Measurements from ENCODE around the gene TMPRSS9.

DNA sequence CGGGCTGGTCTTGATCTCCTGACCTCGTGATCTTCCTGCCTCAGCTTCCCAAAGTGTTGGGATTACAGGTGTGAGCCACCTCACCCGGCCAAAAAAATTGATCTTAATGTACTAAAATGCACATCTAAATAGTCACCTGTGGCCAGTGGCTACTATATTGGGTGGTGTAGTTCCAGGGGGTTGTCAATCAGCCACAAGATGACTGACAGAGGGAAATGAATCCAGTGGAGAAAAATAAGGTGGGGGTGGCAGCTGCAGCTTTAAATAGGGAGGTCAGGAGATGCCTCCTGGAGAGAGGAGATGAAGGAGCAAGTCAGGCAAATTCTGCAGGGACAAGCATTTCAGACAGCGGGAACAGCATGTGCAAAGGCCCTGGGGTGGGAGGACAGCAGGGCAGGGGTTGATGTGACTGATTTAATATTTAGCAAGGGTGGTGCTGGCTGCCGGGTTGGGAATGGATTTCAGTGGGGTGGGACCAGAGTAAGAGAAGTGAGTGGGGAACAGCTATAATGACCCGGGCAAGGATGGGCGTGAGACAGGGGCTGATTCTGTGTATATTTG lies 49.4 kb downstream of the TMPRSS9 start:
- TF ChIP-seq CTCF (conservative IDR thresholded peaks at IDR 0.05; ENCODE audit: low read depth, low read length): no peak
- no peak for TF ChIP-seq EZH2 (IDR thresholded peaks at IDR 0.05; ENCODE audit: borderline replicate concordance, low read depth, low read length, poor library complexity, severe bottlenecking)
